Naive B cell (primary cell): ENCODE measurements around the gene GFPT1. TPM values are rescaled to one million over a fixed set of nuclear protein-coding genes. Genes with fewer than 3 reads are reported as not detected.

Experiments used
- polyA plus RNA-seq, 6 donors: library from polyadenylated mRNA; unstranded; fragments of 300-500 nt; fragmentation: Illumina TruSeq; gene quantifications; one replicate each; pipeline ENCODE4 v1.2.3, GENCODE V29; 2021; ENCODE audit warnings: low read depth in 6 of 6

The GFPT1 gene
- polyA plus RNA-seq, 6 donors from 2014 or later = 3.1 to 8.8 (median 6.0) TPM

Other genes starting within 250 kb of the GFPT1 start
- 100 to 1,000 TPM; 107 to 152 (median 127) TPM for gene NFU1, start 50.2 kb upstream of the GFPT1 start, polyA plus RNA-seq